ENCODE data around the gene NDUFAF5.
"Not testable (repeated sequence)": the region's sequence is repeated elsewhere in the genome, so short reads cannot be mapped to it uniquely, and the experiment has no call there.

The NDUFAF5 gene, protein sequence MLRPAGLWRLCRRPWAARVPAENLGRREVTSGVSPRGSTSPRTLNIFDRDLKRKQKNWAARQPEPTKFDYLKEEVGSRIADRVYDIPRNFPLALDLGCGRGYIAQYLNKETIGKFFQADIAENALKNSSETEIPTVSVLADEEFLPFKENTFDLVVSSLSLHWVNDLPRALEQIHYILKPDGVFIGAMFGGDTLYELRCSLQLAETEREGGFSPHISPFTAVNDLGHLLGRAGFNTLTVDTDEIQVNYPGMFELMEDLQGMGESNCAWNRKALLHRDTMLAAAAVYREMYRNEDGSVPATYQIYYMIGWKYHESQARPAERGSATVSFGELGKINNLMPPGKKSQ

DNA sequence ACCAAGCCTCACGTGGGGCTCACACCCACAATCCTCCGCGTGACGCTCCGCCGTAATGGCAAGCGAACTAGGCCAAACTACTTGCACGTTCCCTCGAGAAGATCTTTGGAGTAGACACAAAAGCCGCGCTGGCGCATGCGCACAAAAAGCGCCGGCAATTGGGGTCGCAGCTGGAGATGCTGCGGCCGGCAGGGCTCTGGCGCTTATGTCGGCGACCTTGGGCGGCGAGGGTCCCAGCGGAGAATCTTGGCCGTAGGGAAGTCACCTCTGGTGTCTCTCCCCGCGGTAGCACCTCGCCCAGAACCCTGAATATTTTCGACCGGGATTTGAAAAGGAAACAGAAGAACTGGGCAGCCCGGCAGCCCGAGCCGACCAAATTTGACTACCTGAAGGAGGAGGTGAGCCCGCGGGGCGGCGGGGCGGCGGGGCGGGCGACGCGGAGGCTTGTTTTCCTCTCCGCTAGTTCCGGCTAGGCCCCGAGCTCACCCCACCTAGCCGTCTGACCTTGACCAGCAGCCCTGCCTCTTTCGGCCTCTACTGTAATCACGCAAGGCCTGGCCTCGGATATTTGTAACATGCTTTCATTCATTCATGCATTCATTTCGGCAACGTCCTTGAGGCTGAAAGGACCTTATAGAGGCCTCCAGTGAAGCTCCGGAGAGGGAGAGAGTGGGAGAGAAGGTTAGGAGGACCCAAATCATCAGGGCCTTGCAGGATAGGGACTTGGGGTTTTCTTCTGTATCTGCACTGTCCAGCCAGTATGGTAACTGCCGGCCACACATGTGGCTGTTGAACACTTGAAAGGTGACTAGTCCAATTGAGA is at the start of gene NDUFAF5, which contains the start of gene ESF1:
NDUFAF5 (plus strand) TSS at position 136 of the 823 bp plus-strand sequence; CDS start at position 177, 41 bp downstream.
ESF1 (minus strand) TSS at position 27 of the 823 bp plus-strand sequence. CDS start 1,779 bp downstream, outside the sequence.
- peak; percentile 77 to 87 (median 81) for DNase-seq (ENCODE audit: low read depth in 4 of 4, low spot score in 1 of 4)

DNA sequence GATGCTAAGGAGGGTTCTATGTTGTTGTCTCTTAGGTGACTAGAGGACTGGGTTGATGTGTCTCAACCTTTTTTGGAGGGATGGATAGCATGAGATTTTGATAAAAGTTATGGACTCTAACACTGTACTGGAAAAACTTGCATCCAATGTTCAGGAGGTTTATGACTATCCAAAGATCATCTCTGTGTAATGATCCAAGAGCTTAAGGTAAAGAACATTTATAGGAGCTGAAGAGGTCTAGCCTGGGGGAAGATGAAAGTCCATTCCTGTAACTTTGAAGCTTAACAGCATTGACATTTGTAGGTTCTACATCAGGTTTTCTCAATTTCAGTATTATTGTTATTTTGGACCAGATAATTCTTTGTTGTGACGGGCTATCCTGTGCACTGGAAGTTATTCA is 49.0 kb upstream of the NDUFAF5 start:
- no peak for DNase-seq (ENCODE audit: low read depth in 4 of 4, low spot score in 1 of 4)

DNA sequence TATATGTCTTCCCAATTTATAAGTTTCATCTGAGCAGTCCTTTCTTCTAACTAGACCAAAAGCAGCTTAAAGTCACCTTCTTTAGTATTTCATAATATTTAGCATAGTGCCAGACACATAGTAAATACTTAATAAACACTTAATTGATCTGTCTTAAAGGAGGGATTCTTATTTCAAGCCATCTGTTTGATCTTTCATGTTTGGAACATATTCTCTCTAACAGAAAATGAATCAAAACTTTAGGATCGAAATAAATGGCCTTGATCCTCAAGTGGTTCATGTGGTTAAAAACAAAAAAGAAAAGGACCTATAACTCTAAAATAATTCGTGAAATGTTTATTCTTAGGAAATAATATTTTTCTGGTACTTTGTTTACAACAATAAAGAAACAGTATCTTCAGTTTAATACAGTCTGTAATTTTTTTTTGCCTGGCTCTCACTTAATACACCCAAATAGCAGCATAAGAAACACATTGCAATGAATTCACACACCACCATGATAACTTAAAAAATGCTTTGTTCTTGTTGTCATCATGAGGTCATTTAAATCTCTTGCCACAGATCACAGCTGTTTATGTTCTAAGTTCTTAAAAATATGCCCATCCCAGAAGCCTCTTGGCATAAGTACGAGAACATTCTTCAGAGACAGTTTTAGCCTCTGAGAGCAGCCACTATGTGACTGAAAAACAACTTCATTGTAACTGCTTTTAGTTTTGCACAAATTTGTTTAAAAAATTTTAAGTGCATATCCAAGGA is 48.2 kb upstream of the NDUFAF5 start:
- no peak for DNase-seq (ENCODE audit: low read depth in 4 of 4, low spot score in 1 of 4)

DNA sequence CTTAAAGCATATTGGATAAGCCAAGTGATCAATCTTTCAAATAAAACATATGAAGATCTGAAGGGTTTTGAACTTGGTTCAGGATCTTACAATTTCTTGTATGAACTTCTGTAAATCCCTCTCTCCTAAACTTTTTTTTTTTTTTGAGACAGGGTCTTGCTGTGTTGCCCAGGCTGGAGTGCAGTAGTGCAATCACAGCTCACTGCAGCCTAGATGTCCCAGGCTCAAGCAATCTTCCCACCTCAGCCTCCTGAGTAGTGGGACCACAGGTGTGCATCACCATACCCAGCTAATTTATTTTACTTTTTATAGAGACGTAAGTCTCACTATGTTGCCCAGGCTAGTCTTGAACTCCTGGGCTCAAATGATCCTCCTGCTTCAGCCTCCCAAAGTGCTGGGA is 46.6 kb upstream of the NDUFAF5 start:
- not testable (repeated sequence) for DNase-seq (ENCODE audit: low read depth in 4 of 4, low spot score in 1 of 4)

DNA sequence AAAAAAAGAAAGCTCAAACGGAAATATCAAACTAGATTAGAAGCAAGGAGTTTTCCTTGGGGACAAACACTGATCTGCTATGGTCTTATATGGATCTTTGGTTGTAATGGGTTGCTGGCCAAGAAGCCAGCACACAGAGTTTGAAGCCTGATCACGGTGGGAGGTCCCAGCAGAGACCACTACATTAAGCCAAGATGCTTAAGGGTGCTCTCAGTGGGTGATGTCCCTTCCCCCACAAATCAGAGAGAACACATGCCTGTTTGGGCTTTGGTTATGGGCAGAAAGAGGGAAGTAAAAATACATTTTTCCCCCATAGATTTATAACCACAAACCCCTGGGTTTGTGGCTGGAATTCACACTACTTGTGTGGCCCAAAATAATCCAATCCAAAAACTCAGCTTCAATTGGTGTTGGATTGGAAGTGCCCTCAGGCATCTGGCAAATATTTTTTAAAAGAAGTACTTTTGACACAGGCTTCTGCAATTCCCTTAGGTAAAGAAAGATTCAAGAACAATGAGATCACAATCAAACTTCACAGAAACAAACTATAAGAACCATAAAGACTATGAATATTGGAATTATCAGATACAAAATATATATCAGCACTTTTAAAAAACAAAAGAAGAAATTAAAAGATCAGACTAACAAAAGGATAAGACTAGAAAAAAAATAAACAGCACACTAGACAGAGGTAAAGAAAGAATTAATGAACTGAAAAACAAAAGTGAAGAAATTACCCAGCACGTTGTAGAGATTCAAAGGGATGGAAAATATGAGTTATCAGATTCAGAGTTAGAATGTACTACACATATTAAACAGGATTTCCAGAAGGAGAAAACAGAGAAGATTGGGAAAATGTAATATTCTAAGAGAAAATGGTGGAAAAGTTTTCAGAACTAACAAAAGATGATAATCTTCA is 44.8 kb upstream of the NDUFAF5 start:
- DNase-seq (ENCODE audit: low read depth in 4 of 4, low spot score in 1 of 4), result no peak

DNA sequence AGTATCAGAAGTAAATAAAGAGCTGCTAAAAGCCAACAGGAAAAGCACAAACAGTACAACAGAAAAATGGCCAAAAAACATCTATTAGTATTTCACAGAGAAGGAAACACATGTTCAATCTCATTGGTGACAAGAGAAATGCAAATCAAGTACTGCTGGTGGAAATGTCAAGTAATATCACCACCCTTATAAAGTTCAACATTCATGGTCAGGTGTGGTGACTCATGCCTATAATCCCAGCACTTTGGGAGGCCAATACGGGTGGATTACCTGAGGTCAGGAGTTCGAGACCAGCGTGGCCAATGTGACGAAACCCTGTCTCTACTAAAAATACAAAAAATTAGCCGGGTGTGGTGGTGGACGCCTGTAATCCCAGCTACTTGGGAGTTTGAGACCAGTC is 42.9 kb upstream of the NDUFAF5 start:
- no peak for DNase-seq (ENCODE audit: low read depth in 4 of 4, low spot score in 1 of 4)

DNA sequence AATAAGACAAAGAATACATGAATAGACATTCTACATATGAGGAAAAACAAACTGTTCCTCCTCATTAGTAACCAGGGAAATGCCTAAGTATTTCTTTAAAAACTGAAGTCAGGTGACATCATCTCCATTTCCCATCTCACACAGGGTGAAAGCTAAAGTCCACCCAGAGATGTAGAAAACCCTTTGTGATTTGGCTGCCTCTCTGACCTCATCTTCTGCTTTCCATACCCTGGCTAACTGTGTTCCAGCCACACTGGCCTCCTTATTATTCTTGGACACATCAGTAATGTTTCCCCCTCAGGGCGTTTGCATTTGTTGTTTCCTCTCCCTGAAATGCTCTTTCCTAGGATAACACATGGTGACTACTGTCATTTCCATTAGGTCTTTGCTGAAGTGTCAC is 40.5 kb upstream of the NDUFAF5 start:
- DNase-seq (ENCODE audit: low read depth in 4 of 4, low spot score in 1 of 4), result no peak

DNA sequence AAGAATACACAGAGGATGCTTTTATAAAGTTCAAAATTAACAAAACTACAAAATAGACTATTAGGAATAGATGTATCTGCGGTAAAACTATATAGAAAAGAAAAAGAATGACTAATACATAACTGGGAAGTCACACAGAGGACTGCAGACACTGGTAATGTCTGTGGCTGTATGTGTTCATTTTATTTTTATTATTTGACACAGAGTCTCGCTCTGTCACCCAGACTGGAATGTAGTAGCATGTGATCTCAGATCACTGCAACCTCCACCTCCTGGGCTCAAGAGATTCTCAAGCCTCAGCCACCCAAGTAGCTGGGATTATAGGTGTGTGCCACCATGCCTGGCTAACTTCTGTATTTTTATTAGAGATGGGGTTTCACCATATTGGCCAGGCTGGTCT is 39.0 kb upstream of the NDUFAF5 start:
- DNase-seq (ENCODE audit: low read depth in 4 of 4, low spot score in 1 of 4), result no peak

DNA sequence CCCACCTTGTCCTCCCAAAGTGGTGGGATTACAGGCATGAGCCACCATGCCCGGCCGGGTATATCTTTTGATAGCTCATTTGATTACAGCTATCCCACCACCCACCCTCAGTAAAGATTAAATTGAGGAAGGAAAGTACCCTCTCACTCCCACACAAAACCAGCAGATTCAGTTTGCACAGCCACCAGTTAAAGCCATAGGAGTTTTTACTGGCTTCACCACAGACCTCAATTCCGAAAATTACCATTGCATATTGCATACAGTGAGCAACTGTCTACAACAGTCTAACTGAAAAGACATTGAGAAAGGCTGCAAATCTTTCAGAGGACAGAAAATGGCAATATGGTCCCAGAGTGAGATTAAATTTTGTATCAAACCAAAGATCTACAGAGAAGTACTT is 35.0 kb upstream of the NDUFAF5 start:
- DNase-seq (ENCODE audit: low read depth in 4 of 4, low spot score in 1 of 4), result no peak

DNA sequence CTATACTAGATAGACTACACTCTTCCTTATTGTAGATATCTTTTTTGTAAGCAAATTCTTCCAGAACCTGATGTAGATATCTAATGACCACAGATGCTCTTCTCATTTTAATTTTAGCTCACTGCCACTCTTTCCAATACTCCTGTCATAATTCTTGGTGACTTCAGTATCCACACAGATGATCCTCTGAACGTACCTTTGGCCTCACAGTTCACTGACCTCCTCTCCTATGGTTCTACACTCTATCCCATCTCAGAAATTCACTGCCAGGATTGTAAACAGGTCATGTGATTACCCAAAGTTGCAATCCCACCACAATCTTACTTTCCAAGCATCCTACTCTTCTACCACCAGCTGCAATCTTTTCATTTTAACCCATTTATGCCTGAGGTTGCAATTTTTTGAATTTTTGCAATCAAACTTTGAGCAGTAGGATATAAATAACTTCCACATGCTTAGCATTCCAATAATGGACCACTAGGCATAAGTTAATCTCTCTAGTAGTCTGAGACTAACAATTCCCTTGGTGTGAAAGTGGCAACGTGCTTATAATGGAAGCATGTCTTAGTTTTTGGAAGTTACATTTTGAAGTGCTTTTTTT is 31.3 kb upstream of the NDUFAF5 start:
- DNase-seq (ENCODE audit: low read depth in 4 of 4, low spot score in 1 of 4), result no peak

DNA sequence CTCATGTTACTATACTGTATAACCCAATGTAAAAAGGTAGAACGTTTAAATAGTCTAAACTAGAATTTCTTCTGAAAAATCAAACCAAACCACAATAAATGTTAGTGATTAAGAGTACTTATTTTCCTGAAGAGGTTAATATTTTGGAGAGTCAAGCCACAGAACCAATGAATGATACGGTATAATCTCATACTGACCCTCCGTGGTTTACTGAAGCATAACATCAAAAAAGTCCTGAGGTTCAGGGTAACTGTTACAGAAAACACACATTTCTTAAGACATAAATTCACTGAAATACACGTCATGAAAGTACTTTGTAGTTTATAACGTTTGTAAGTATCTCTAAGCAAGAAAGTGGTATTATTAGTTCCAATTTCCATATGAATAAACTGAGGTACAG is 29.0 kb upstream of the NDUFAF5 start:
- no peak for DNase-seq (ENCODE audit: low read depth in 4 of 4, low spot score in 1 of 4)

DNA sequence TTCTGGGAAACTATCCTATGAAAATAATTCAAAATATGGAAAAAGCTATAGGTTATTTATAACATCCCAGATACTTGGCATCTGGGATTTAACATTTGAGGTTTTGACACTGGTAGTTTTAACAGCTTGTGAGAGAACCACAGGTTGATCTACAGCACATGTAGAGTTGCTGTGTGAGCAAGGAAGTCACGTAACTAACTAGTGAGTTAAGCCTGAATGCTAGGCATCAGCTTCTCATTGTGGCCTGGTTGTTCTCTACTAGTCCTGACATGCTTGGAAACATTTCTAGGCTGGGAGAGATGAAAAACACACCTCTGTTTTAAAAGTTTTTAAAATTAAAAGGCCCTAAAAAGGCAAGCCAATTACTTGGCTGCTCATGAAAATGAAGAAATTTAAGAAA is 28.3 kb upstream of the NDUFAF5 start:
- DNase-seq (ENCODE audit: low read depth in 4 of 4, low spot score in 1 of 4), result no peak

DNA sequence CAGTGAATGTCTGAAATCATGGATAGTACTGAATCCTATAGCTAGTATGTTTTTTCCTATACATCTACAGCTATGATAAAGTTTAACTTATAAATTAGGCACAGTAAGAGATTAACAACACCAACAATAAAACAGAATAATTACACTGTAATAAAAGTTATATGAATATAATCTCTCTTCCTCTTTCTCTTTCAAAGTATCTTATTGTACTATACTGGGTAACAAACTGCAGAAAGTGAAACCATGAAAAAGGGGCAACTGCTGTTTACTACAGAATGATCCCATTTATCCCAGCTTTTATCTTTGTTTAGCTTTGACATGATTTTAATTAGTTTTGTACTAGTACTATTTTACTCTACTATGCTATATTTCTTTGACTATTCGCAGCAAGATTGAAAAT is 25.9 kb upstream of the NDUFAF5 start:
- no peak for DNase-seq (ENCODE audit: low read depth in 4 of 4, low spot score in 1 of 4)

DNA sequence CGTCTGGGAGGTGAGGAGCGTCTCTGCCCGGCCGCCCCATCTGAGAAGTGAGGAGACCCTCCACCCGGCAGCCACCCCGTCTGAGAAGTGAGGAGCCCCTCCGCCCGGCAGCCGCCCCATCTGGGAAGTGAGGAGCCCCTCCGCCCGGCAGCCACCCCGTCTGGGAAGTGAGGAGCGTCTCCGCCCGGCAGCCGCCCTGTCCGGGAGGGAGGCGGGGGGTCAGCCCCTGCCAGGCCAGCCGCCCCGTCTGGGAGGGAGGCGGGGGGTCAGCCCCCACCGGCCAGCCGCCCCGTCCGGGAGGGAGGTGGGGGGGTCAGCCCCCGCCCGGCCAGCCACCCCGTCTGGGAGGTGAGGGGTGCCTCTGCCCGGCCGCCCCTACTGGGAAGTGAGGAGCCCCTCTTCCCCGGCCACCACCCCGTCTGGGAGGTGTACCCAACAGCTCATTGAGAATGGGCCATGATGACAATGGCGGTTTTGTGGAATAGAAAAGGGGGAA is 24.3 kb upstream of the NDUFAF5 start:
- DNase-seq (ENCODE audit: low read depth in 4 of 4, low spot score in 1 of 4), result not testable (repeated sequence)

DNA sequence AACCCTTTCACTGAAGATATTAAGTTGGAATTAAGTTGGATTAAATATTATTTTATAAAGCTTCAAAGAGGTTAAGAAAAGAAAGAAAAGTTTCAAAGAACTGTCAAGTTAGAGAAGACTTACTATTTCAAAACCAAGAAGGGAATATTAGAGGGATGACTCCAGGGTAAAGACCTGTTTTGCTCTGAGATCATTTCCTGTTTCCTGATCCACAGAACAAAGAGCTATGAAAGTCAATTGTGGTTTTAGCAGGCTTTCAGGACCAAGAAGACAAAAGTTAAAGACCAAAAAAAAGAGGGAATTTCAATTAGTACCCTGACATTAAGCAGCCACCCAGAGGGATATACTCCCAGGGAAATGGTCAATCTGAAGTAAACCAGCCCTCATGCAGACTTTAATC is 19.5 kb upstream of the NDUFAF5 start:
- no peak for DNase-seq (ENCODE audit: low read depth in 4 of 4, low spot score in 1 of 4)

DNA sequence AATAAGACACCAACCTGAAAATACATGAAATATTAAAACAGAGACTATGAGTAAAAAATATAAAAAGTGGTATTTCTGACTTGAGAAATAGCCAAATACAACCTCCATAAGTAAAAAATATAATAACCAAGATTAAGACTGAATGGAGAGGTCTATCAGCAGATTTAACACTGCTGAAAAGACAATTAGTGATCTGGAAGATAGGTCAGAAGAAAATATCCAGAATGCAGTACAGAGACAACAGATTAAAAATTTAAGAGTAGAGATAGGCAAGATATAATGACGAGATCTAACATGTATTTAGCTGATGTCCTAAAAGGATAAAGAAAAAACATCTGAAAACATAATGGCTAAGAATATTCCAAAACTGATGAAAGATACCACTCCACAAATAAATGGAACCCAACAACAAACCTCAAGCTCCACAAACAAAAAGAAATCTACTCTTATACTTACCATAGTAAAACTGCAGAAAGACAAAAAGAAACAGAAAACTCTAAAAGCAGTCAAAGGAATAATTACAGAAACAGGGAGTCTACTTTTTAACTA is 18.9 kb upstream of the NDUFAF5 start:
- DNase-seq (ENCODE audit: low read depth in 4 of 4, low spot score in 1 of 4), result no peak

DNA sequence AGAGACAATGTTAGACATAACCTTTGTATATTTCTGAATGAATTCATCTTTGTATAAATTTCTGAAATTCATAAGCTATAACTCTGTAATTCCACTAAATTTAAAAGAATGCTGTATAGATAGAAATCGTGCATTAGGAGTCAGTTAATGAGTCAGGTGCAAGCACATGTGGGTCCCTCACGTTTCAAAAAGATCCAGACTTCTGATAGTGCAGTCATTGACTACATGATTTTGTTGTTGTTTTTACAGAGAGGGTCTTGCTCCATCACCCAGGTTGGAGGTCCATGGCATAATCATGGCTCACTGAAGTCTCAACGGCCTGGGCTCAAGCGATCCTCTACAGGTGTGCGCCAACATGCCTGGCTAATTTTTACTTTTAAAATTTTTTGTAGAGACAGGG is 14.7 kb upstream of the NDUFAF5 start:
- DNase-seq (ENCODE audit: low read depth in 4 of 4, low spot score in 1 of 4), result no peak

DNA sequence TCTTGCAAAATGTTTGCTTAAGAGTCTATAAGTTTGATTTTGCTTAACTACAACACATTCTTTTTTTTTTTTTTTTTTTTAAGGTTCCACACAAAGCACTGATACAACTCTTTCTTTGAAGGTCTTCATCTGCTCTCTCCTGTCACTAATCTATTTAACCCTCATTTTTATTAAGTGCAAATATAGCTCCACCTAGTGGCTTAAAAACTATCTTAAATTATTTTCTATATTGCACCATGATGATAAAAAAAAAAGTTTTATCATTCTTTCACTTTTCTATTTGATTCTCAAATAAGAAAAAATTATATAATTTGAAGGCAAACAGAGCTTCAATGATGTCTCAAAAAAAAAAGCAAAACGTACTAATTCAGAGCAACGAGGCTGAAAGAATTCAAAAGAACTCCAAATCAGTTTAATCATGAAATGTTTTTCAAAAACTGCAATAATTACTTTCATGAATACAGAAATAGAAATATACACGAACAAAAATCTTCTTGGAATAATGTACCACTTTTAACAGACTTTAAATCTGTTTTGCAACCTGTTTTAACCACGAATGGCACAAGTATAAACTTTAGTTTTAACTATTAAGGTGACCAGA is 12.9 kb upstream of the NDUFAF5 start:
- no peak for DNase-seq (ENCODE audit: low read depth in 4 of 4, low spot score in 1 of 4)

DNA sequence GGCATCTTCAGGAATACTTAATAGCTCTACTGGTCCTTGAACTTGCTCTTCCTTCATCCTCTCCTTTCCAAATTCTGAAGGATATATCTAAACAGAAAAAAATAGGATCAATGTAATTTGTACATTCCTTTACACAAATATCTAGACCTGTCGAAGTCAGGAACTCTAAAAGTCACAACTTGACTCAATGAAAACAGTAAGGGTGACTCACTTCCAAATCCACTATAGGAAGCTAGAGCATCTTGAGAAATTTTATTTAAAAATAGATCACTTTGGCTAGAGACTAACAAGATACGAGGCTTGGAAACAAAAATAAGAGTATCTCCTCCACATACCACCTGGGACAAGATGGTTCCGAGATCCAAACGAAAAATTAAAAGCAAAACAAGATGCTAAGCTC is 12.3 kb upstream of the NDUFAF5 start:
- no peak for DNase-seq (ENCODE audit: low read depth in 4 of 4, low spot score in 1 of 4)

All from stimulated activated CD4-positive, alpha-beta T cell treated with anti-CD3 and anti-CD28 coated beads, Interleukin-1b, Interleukin-23, amount 100 ng/mL, for 24 hours (primary cell).